A673 (cell line): ENCODE data around the gene CEP95. TPM values are rescaled to one million over a fixed set of nuclear protein-coding genes. Genes with fewer than 3 reads are reported as not detected.

Experiments used
- BruUV-seq: library from RNA; stranded (reverse); fragments of 400-500 nt; replicated peaks from 2 replicates; lab custom pipeline; 2021; lab: Mats Ljungman, UMichigan
- CTCF ChIA-PET: fragments of 300-600 bp; sonication (Branson Sonifier 250); formaldehyde crosslinking; loops from one replicate; lab custom pipeline; 2022; ENCODE audit warnings: antibody characterized with exemption; lab: Charles Lee
- POLR2A ChIA-PET: fragments of 300-600 bp; sonication (Branson Sonifier 250); formaldehyde crosslinking; loops from one replicate; lab custom pipeline; 2022; ENCODE audit warnings: antibody characterized with exemption; ENCODE audit not compliant: low non-redundant PET; lab: Charles Lee
- DNase-seq: peaks from one replicate; pipeline ENCODE4 v3.0.0-alpha.2; 2015; ENCODE audit warnings: low spot score
- H3K27ac ChIP-seq: fragments of 200-600 bp; sonication (generic); 2 replicates; pipeline ENCODE4 v1.5.1; 2016; ENCODE audit warnings: mixed run types, low read depth, mild to moderate bottlenecking, mixed read lengths, antibody characterized with exemption, low read length; ENCODE audit not compliant: poor library complexity, severe bottlenecking
- H3K27me3 ChIP-seq: fragments of 200-600 bp; sonication (generic); replicated peaks from 2 replicates; pipeline ENCODE4 v1.6.1; 2017; ENCODE audit warnings: mixed run types, low read depth, mild to moderate bottlenecking, mixed read lengths, antibody characterized with exemption, low read length; ENCODE audit not compliant: insufficient read depth, poor library complexity
- H3K36me3 ChIP-seq: fragments of 200-600 bp; sonication (generic); 2 replicates; pipeline ENCODE4 v1.6.1; 2016; ENCODE audit warnings: mixed run types, mild to moderate bottlenecking, mixed read lengths, antibody characterized with exemption, low read length; ENCODE audit not compliant: insufficient read depth, poor library complexity, severe bottlenecking
- H3K4me1 ChIP-seq: fragments of 200-600 bp; sonication (generic); 2 replicates; pipeline ENCODE4 v1.6.1; 2017; ENCODE audit warnings: mixed run types, mild to moderate bottlenecking, mixed read lengths, antibody characterized with exemption, low read length; ENCODE audit not compliant: insufficient read depth, poor library complexity, severe bottlenecking
- H3K4me3 ChIP-seq: fragments of 200-600 bp; sonication (generic); 2 replicates; pipeline ENCODE4 v1.5.1; 2016; ENCODE audit warnings: low read depth, mixed run types, mild to moderate bottlenecking, mixed read lengths, low read length; ENCODE audit not compliant: poor library complexity, severe bottlenecking
- H3K9me3 ChIP-seq: fragments of 200-600 bp; sonication (generic); 2 replicates; pipeline ENCODE4 v1.6.1; 2016; ENCODE audit warnings: mixed run types, low read depth, mild to moderate bottlenecking, mixed read lengths, antibody characterized with exemption, low read length; ENCODE audit not compliant: poor library complexity, severe bottlenecking
- EZH2 ChIP-seq: fragments of 200-600 bp; sonication (generic); IDR thresholded peaks from 2 replicates; pipeline ENCODE4 v1.6.1; 2017; ENCODE audit warnings: borderline replicate concordance, low read depth, mild to moderate bottlenecking, mixed read lengths, antibody characterized with exemption, low read length; ENCODE audit not compliant: poor library complexity, severe bottlenecking
- intact Hi-C: fragments of 100-400 bp; cut with micrococcal nuclease; formaldehyde crosslinking; loops from one replicate; pipeline ENCODE4 v1.10.0; 2022; ENCODE audit not compliant: unreplicated experiment
- total RNA-seq: library from RNA; stranded (reverse); gene quantifications from 2 replicates; pipeline ENCODE4 v1.2.3, GENCODE V29; 2021
- TF ChIP-seq, protein P1 (sequence below): fragments of 300-800, 200-600 bp; sonication (generic); conservative IDR thresholded peaks from 2 replicates; pipeline ENCODE4 v1.5.1; 2017; ENCODE audit warnings: low read depth, mild to moderate bottlenecking, antibody characterized with exemption, low read length, moderate library complexity, mixed read lengths

The CEP95 gene
- total RNA-seq, 1 experiment from 2014 or later = 66.8 TPM

DNA sequence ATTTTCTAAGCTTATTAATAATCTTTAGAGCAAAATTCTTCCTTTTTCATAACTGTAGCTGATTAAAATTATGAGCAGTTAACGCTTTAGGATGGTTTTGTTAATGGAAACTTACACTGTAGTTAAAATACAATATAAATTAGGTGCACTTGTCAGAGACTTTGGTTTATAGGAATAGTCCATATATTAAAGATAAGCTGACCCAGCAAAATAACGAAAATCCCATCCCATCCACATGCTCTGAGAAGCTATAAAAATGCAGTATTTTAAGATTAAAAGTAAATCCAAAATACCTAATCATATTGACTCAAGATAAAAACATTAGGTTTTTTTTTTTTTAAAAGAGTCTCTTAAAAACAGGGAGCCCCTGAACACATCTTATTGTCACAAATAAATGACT, 38.0 kb downstream of the CEP95 start:
- intact Hi-C loops = no loop called here
- H3K9me3 ChIP-seq = no peaks in the 10 kb centered on the region
- H3K4me3 ChIP-seq = no peak overlapping the region
- TF ChIP-seq, protein P1, sequence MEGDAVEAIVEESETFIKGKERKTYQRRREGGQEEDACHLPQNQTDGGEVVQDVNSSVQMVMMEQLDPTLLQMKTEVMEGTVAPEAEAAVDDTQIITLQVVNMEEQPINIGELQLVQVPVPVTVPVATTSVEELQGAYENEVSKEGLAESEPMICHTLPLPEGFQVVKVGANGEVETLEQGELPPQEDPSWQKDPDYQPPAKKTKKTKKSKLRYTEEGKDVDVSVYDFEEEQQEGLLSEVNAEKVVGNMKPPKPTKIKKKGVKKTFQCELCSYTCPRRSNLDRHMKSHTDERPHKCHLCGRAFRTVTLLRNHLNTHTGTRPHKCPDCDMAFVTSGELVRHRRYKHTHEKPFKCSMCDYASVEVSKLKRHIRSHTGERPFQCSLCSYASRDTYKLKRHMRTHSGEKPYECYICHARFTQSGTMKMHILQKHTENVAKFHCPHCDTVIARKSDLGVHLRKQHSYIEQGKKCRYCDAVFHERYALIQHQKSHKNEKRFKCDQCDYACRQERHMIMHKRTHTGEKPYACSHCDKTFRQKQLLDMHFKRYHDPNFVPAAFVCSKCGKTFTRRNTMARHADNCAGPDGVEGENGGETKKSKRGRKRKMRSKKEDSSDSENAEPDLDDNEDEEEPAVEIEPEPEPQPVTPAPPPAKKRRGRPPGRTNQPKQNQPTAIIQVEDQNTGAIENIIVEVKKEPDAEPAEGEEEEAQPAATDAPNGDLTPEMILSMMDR = no peak
- no peak for TF ChIP-seq EZH2
- POLR2A ChIA-PET = no interaction called here
- no TSS peak for BruUV-seq
- no peaks in the 10 kb centered on the region for H3K27me3 ChIP-seq
- no peak for DNase-seq
- CTCF ChIA-PET = no interaction called here
- H3K4me1 ChIP-seq = no peaks in the 10 kb centered on the region
- H3K36me3 ChIP-seq = peaks cover 16% of the 10 kb centered on the region
- no peak overlapping the region for H3K27ac ChIP-seq

DNA sequence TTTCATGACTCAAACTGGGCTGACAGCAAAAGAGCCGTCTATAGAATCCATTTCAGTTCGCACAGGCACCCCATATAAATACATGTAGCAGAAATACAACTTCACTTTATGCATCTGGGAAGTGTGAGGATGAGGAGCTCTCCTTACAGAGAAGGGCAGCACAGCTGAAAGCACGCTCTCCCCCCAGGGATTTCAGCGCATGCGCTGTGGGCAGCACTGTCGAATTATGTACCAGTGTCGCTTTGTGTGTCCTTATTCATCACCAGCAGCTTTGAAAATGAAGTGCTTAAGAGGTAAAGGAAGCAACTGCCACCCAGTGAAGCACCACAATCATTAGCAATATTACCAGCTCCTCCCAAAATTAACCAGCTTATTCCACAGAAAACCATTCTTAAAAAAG, 39.9 kb downstream of the CEP95 start:
- H3K36me3 ChIP-seq = peaks cover 18% of the 10 kb centered on the region
- H3K4me3 ChIP-seq = no peak overlapping the region
- intact Hi-C loops = no loop called here
- POLR2A ChIA-PET = interaction anchor here (0.7 kb wide), 1 partner anchor 180 kb away, joined by 4 read pairs; no protein-coding TSS in a partner anchor
- no peaks in the 10 kb centered on the region for H3K9me3 ChIP-seq
- H3K4me1 ChIP-seq = no peaks in the 10 kb centered on the region
- H3K27me3 ChIP-seq = no peaks in the 10 kb centered on the region
- no peak for DNase-seq
- TF ChIP-seq, protein P1 = no peak
- no peak for TF ChIP-seq EZH2
- CTCF ChIA-PET = no interaction called here
- no peak overlapping the region for H3K27ac ChIP-seq
- no TSS peak for BruUV-seq

DNA sequence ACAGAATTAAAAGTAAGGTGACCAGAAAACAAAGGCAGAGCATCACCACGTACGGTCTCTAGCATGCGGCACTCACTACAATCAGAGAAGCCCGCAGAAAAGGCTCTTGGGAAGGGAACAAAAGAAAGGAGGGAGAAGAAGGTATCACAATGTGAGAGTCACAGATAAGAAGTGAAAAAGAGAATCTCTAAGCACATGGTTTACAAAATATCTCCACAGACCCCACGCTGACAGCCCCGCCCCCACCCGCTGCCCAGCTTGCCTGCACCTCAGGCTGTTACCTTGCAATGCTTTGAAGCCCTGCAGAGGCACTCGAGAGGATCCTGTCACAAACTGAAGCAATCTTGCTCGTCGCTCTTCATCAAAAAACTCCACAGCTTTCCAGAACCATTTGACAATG, 40.5 kb downstream of the CEP95 start:
- no TSS peak for BruUV-seq
- no peak for DNase-seq
- Histone ChIP-seq H3K4me3 (no peak overlapping the region), H3K9me3 (no peaks in the 10 kb centered on the region), H3K27ac (no peak overlapping the region), H3K27me3 (no peaks in the 10 kb centered on the region), H3K36me3 (peaks cover 18% of the 10 kb centered on the region), H3K4me1 (no peaks in the 10 kb centered on the region)
- intact Hi-C loops = no loop called here
- no peak for TF ChIP-seq EZH2
- TF ChIP-seq, protein P1 = no peak
- CTCF ChIA-PET = no interaction called here
- POLR2A ChIA-PET = no interaction called here
